GM19438 (cell line): ENCODE results near the gene PRRT1B.
"Not testable (repeated sequence)": the region's sequence is repeated elsewhere in the genome, so short reads cannot be mapped to it uniquely, and the experiment has no call there.

Experiments used
- ATAC-seq: cut with Tn5 transposase; IDR thresholded peaks from one replicate; pipeline ENCODE4 v1.9.1; 2021; ENCODE audit warnings: low read depth; ENCODE audit not compliant: unreplicated experiment

The PRRT1B gene

DNA sequence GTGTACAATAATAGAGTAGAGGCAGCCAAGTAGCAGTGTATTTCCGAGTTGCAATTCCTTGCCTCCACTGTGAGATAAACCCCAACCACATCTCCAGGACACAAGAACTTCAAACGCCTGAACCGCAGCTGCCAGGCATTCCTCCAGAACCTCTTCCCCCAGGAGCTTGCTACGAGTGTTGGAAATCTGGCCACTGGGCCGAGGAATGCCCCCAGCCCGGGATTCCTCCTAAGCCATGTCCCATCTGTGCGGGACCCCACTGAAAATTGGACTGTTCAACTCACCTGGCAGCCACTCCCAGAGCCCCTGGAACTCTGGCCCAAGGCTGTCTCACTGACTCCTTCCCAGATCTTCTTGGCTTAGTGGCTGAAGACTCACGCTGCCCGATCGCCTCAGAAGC, 3.9 kb downstream of the PRRT1B start:
- not testable (repeated sequence) for ATAC-seq

DNA sequence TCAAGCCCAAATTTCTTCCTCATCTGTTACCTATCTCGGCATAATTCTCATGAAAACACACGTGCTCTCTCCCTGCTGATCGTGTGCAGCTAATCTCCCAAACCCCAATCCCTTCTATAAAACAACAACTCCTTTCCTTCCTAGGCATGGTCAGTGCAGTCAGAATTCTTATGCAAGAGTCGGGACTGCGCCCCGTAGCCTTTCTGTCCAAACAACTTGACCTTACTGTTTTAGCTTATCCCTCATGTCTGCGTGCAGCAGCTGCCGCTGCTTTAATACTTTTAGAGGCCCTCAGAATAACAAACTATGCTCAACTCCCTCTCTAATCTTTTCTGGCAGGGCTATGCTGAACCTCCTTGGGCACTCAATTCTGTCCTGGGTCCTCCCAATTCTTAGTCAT, 5.1 kb downstream of the PRRT1B start:
- not testable (repeated sequence) for ATAC-seq

DNA sequence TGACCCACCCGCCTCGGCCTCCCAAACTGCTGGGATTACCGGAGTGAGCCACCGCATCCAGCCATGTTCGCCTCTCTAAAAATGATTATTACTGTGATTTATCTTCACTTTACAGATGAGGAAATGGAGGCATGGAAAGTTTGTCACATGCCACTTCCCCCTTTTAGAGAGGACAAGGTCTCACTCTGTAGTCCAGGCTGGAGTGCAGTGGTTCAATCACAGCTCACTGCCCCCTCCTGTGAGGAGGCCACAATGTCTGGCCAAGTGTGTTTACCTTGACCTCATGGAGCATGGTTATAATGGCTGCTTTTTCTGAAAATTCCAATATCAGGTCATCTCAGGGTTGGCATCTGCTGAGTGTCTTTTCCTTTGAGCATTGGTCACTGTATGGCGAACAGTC, 6.7 kb downstream of the PRRT1B start:
- no peak for ATAC-seq

DNA sequence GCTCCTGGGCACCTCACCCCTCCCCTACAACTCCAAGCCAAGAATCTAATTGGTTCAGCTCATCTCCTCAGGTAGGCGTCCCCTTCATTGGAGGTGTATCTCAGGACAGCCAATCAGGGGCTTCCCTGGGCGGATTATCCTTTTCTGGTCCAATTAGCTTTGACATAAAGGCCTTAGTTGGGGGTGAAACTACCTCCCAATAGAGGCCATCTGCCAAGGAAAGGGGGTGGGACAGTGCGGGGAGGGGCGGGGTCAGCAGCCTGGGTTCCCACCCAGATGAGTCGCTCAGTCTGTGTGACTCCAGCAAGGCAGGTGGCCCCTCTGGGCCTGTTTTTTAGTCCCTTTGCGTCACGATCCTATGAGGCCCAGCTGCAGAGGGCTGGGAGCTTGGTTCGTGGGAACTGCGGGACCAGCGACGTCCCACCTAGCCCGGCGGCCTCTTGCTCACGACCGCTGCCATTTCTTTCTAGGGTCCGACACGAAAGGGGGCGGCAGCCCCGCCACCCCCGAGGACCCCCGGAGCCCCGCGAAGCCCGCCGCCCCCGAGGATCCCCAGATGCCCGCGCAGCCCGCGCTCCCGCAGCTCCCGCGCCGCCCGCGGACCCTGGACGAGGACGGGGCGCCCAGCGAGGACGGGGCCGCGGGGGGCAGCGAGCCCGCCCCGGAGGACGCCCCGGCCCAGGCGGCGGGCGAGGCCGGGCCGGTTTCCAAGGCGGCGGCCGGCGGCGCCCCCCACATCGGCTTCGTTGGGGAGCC, 8.9 kb downstream of the PRRT1B start:
- ATAC-seq, result no peak

DNA sequence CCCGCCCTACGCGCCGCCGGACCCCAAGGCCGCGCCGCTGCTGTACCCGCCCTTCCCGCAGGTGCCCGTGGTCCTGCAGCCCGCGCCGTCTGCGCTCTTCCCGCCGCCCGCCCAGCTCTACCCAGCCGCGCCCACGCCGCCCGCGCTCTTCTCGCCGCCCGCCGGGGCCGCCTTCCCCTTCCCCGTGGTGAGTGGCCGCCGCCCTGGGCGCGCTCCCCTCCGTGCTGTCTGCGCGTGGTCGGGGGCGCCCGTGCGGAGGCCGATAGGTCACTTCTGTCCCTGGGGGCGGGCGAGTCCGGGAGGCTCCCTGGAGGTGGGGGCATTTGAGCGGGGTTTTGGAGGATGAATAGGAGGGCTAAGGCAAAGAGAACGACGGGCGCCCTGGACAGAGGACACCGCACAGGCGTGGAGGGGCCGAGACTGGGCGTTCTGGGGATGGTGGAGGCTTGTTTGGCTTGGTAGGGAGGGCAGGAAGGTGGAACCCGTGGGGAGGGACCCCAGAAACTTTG, 9.6 kb downstream of the PRRT1B start:
- no peak for ATAC-seq

DNA sequence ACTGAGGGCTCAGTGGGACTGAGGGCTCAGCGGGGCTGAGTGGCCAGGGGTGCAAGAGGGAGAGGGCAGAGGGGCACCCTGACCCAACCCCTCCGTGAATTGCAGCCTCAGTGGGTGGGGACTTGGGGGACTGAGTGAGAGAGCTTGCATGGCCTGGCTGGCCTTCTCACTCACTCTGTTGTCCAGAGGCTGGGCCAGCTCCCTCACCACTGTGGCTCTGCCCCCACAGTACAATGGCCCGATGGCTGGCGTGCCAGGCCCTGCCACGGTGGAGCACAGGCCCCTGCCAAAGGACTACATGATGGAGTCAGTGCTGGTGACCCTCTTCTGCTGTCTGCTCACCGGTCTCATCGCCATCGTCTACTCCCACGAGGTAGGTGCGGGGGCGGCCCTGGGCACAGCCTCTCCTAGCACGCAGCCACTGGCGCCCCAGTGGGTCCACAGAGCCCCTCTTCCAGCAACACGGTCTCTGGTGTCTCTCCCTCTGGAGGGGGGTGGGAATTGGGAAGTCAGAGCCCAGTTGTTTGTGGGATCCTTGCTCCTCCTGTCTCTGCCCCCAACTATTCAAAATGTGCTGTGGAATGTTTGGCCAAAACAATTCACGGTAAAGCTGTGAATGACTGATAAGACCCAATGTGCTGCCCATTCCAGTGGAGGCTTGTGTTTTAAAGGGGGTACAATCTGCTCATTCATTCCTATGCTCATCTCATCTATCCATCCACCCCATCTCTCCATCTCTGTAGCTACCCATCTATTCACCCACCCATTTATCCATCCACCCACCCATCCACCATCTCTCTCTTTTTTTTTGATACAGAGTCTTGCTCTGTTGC, 10.7 kb downstream of the PRRT1B start:
- no peak for ATAC-seq

DNA sequence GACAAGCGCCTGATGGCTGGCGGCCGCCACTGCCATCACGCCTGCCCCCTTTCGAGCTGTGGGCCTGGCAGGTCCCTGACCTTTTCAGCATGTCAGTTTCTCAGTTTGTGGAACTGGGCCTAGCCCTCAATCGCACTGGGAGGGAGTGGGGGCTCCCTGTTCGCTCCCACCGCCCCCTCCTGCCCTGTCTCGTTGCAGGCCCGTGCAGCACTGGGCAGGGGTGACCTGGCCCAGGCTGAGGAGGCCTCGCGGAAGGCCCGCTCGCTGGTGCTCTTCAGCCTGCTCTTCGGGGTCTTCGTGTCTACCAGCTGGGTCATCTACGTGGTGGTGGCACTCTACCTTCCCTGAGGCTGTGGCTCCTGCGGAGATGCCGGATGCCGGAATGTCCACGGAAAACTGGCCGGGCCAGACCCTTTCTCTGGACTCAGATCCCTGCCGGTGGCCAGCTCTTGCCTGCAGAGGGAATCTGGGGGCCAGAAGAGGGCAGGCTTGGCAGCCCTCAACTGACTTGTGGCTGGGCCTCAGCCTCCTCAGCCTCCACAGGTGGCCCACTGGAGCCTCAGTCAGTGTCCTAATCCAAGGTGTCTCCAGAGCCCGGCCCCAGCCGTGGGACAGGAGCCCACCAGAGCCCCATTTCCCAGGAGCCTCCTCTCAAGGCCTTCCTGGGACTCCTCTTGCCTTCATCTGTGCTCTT, 12.7 kb downstream of the PRRT1B start:
- ATAC-seq, result no peak

DNA sequence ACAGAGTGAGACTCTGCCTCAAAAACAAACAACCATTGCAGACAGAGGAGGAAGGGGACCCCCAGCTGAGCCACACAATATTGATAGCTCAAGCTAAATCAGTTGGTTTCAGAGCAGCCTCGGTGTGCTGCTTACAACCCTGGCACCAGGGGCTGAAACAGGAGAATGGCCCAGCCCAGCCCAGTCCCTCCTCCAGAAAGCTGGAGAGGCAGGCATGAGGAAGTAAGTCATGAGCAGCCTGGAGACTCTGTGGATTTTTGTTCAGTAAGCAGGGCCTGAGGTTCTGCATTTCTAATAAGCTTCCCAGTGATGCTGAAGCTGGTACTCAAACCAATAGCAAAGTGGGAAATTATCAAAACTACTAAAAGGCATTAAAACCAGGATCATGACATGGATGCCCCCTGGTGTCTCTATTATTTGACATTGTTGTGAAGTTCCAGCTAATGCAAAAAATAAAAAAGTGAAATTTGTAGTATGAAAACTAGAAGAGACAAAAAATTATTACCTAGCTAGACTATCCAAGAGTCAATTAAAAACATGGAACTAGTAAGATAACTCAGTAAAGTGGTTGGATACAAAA, 14.2 kb downstream of the PRRT1B start:
- no peak for ATAC-seq

DNA sequence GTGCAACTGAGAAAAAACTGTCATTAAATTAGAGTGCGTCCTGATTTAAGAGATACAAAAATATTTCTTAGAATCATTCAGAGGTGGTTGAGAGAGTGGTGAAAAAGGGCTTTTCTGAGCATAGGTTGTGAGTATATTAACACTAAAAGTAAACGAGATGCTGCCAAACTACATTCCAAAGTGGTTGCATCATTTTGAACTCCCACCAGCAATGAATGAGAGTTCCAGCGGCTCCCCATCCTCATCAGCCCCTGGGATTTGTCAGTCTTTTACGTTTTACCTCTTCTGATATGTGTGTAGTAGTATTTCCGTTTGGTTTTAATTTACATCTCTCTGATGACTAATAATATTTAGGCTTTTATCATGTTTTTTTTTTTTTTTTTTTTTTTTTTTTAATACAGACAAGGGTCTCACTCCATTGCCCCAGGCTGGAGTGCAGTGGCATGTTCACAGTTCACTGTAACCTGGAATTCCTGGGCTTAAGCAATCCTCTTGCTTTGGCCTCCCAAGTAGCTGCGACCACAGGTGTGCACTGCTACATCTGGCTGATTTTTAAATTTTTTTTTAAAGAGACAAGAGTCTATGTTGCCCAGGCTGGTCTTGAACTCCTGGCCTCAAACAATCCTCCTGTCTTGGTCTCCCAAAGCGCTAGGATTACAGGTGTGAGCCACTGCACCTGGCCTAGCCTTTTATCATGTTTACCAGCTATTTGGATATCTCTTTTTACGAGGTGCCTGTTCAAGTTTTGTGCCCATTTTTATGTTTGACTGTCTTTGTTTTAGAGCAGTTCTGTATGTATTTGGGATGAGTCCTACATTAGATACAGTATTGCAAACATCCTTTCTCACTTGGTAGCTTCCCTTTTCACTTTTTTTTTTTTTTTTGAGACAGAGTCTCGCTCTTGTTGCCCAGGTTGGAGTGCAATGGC, 17.0 kb downstream of the PRRT1B start:
- ATAC-seq, result no peak

DNA sequence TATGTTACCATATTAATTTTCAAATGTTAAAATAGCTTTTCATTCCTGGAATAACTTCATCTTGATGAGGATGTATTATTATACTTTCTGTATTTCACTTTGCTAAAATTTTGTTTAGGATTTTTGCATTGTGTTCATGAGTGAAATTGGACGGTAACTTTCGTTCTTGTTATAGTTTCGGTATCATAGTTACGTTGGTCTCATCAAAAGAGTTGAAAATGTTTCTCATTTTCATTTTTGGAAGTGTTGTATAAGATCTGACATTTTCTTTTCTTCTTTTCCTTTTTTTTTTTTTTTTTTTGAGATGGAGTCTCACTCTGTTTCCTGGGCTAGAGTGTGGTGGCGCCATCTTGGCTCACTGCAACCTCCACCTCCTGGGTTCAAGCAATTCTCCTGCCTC, 20.0 kb downstream of the PRRT1B start:
- no peak for ATAC-seq

DNA sequence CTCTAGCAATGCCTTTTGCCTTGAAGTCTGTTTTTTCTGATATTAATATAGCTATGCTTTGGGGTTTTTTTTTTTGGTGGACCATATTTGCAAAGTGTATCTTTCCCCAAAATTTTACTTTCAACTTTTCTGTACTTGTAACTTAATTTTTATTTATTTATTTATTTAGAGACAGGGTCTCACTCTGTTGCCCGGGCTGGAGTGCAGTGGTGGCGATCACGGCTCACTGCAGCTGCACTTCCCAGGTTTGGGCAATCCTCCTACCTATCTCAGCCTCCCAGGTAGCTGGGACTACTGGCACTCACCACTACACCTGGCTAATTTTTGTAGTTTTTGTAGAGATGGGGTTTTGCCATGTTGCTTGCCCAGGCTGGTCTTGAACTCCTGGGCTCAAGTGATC, 20.8 kb downstream of the PRRT1B start:
- ATAC-seq, result no peak

DNA sequence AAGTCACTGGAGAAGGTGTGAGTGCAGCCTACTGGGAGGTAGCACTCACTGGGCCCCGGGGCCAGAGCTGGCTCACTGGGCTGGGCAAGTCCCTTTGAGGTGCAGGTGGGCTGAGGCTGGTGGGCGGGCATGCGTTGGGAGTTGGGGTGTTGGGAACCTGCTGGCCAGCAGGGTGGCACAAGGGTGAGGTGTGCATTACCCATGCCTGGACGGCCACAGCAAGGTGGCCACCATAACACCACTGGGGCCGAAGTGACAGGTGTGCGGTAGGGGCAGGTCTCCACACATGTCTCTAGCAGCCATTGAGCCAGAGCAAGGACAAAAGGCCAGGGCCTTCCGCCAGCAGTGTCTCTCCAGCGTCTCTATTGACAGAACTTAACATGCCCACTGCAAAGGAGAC, 22.6 kb downstream of the PRRT1B start:
- no peak for ATAC-seq

DNA sequence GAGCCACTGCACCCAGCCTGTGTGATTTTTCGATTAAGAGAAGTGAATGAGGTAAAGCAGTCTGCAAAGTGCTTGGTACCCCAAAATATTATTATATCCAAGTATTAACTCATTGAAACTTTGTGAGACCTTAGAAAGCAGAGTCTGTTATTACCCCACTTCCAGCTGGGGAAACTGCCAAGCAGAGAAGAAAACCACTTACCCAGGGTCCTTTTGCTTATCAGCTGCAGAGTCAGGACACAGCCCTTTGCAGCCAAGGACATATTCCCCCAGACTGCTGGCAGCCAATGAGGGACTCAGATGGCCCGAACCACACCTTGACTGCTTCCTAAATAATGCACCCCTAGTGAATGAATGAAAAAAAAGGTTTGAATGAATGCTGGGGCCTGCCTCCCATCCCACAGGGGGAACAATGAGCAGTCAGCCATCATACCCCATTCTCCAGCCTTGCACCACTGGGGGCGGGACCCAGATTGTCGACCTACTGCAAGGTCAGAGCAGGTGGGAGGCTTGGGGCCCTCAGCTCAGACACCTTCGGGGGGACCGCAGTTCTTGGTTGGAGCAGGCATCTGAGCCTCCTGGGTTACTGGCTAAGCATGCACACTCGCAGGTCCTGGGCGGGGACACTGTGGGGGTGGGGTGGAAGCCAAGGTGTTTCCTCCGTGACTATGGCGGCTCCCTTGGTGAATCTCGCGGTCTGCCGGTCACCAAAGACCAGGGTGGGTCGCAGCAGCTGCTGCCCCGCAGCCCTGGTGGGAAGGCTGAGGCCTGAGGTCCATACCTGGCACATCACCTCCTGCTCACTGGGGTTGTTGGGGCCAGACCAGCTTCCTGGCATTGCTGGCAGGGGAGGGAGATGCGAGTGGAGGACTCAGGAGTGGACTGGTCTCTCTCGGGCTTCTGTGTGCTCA, 29.7 kb downstream of the PRRT1B start:
- ATAC-seq, result no peak

DNA sequence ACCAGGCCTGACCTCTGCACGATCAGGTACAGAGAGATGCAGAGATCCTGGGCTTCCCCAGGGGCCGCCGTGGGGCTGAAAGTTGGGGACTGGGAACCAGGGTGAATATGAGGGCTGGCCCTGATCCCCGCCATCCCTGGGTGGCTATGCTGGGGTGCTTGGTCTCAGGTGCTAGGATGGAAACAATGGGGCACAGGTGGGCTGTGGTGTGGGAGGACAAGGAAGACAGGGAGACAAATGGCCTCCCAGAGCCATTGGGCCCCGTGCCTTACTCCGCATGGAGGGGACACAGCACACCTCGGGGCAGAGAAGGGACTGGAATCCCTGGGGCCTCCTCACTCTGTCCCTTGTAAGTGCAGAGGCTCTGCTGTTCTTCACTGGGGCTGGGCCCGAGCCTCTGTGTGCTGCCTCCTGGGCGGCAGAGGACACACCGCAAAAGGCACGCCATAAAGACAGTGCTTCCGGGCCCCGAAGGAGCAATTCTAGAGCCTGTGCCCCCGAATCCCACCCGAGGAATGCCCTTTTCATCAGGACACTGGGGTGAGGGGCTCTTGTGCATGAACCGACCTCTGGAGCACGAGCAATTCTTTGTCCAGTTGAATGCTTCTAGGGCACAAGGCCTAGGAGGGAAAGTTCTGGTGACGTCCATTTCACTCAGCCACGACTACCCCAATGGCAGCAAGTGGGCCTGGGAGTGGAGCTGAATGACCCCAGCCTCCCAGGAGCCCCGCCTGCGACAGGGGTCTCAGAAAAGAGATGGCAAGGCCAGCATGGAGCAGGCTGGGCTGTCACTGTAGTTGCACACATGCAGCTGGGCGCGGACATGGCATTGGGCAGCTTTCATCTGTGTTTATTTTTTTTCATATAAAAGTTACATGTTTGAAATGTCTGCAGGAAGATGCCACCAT, 30.9 kb downstream of the PRRT1B start:
- no peak for ATAC-seq

DNA sequence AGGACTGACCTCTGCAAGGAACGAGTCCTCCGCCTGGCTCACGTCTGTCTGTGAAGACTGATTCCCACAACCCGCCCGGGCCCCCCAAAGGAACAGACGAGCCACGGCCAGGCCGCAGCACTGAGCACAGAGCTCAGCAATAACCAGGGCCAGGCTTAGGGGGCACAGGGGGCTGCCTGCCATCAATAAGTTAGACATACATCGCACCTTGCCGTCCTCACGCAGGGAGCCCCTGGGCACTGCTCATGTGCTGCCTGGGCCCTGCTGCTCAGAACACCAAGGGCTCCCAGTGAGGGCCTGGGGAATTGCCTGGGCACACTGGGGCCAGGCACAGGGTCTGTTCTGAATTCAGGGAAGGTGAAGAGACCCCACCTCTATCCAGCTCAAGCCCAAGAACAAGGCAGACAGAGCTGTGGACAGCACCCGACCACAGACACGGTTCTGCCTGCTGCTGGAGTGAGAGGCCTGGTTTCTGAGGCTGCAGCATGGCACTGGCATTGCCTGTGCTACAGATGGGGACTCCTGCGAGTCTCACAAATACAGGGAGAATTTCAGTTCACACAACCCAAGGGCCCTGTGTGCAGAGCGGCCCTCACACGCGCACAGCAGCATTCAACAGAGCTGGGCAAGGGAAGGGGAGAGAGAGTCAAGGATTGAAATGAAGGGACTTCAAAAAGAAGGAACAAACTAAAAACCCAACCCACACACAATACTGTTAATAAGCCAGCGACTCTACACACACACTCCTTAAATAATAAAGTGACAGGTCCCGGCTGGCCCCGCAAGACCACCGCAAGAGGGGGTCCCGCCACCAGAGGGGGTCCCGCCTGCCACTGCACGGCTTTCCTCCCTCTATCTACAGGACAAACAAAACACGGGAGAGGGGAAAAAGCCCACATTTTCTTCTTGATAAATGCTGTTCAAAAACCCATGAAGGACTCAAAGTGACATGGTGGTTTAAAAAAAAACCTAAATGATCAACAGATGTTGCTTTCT, 32.0 kb downstream of the PRRT1B start:
- ATAC-seq, result no peak

DNA sequence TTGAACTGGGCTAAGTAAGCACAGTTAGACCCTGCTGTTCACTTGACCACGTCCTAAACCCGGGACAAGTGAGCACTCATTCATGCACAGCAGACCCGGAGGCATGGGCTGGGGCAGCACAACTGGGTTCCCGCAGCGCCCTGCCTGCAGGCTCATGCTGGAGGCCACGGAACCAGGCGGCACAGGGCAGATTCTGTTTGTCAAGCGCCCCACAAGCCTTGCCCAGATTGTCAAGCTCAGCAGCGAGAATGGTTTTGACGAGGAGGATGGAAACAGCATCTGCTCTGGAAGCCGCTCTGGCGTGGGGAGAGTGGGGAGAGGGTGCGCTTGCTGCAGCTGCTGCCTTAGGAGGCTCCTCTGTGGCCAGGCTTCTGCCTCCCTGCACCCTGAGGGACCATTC, 32.7 kb downstream of the PRRT1B start:
- ATAC-seq, result no peak
